HG02938 (cell line): ENCODE results near the gene ZNF557.

Source experiments
- ATAC-seq: cut with Tn5 transposase; IDR thresholded peaks from one replicate; pipeline ENCODE4 v1.9.1; 2021; ENCODE audit warnings: mild to moderate bottlenecking, moderate library complexity; ENCODE audit not compliant: unreplicated experiment

ZNF557 gene

GRCh38 chr19:7124782-7125181 is 55.3 kb downstream of the ZNF557 start:
- ATAC-seq, result no peak

GRCh38 chr19:7125221-7125620 is 55.7 kb downstream of the ZNF557 start:
- ATAC-seq, result no peak

GRCh38 chr19:7126132-7126531 is 56.6 kb downstream of the ZNF557 start:
- ATAC-seq, result no peak

GRCh38 chr19:7130043-7130442 is 60.5 kb downstream of the ZNF557 start:
- ATAC-seq, result no peak

- ATAC-seq, result no peak
Observed at GRCh38 chr19:7132054-7132453, 62.6 kb downstream of the ZNF557 start.

- no peak for ATAC-seq
Observed at GRCh38 chr19:7137120-7137519, 67.6 kb downstream of the ZNF557 start.
